Hepatocyte (in vitro differentiated cells): ENCODE results near the gene PHF1. TPM values are rescaled to one million over a fixed set of nuclear protein-coding genes. Genes with fewer than 3 reads are reported as not detected.

Experiments used
- DNase-seq: peaks from one replicate; pipeline ENCODE4 v3.0.0-alpha.2; 2016; ENCODE audit warnings: low spot score
- H2AFZ ChIP-seq: fragments of 200-600 bp; sonication (generic); 2 replicates; pipeline ENCODE4 v1.6.0; 2016; ENCODE audit warnings: antibody characterized with exemption, mild to moderate bottlenecking
- H3K27ac ChIP-seq: fragments of 200-600 bp; sonication (generic); 2 replicates; pipeline ENCODE4 v1.5.1; 2016; ENCODE audit warnings: mild to moderate bottlenecking
- H3K27me3 ChIP-seq: fragments of 200-600 bp; sonication (generic); 2 replicates; pipeline ENCODE4 v1.6.1; 2016
- H3K36me3 ChIP-seq: fragments of 200-600 bp; sonication (generic); replicated peaks from 2 replicates; pipeline ENCODE4 v1.5.1; 2016; ENCODE audit warnings: low read depth; ENCODE audit not compliant: insufficient read depth
- H3K4me1 ChIP-seq: fragments of 200-600 bp; sonication (generic); 2 replicates; pipeline ENCODE4 v1.5.1; 2016; ENCODE audit warnings: mild to moderate bottlenecking, moderate library complexity; ENCODE audit not compliant: insufficient read depth
- H3K4me2 ChIP-seq: fragments of 200-600 bp; sonication (generic); 2 replicates; pipeline ENCODE4 v1.6.0; 2016
- H3K4me3 ChIP-seq: fragments of 200-600 bp; sonication (generic); 2 replicates; pipeline ENCODE4 v1.5.1; 2016; ENCODE audit warnings: mild to moderate bottlenecking
- H3K79me2 ChIP-seq: fragments of 200-600 bp; sonication (generic); 2 replicates; pipeline ENCODE4 v1.6.0; 2017; ENCODE audit warnings: mild to moderate bottlenecking
- H3K9me2 ChIP-seq: fragments of 200-600 bp; sonication (generic); replicated peaks from 2 replicates; pipeline ENCODE4 v1.6.0; 2017; ENCODE audit warnings: mild to moderate bottlenecking; ENCODE audit not compliant: insufficient read depth
- H3K9me3 ChIP-seq: fragments of 200-600 bp; sonication (generic); 2 replicates; pipeline ENCODE4 v1.5.1; 2016; ENCODE audit warnings: low read depth, mild to moderate bottlenecking
- H4K20me1 ChIP-seq: fragments of 200-600 bp; sonication (generic); 2 replicates; pipeline ENCODE4 v1.6.0; 2016; ENCODE audit warnings: mild to moderate bottlenecking; ENCODE audit not compliant: insufficient read depth, poor library complexity, severe bottlenecking
- EZH2 ChIP-seq: fragments of 200-600 bp; sonication (generic); IDR thresholded peaks from 2 replicates; pipeline ENCODE4 v1.6.1; 2016; ENCODE audit warnings: antibody characterized with exemption, mild to moderate bottlenecking, borderline replicate concordance
- EZH2phosphoT487 ChIP-seq: fragments of 200-600 bp; sonication (generic); IDR thresholded peaks from one replicate; pipeline ENCODE4 v1.6.1; 2018; ENCODE audit warnings: antibody characterized with exemption, mild to moderate bottlenecking, low read depth, moderate library complexity; ENCODE audit not compliant: unreplicated experiment, severe bottlenecking
- WGBS: methylation state at CpG from one replicate; pipeline ENCODE4 v1.1.6; 2016; ENCODE audit warnings: low lambda C conversion rate; ENCODE audit errors: missing lambda C conversion rate; 5-methylcytosine and 5-hydroxymethylcytosine counted together
- polyA plus RNA-seq: library from polyadenylated mRNA; unstranded; fragments of >200 nt; fragmentation: Nextera tagmentation; extraction: Ambion mirVana; gene quantifications from 2 replicates; pipeline ENCODE4 v1.2.1, GENCODE V29; 2016
- total RNA-seq: library from RNA; depleted of rRNA; stranded (reverse); fragments of >200 nt; gene quantifications from 2 replicates; pipeline ENCODE4 v1.2.3, GENCODE V29; 2014
- TF ChIP-seq, protein P1 (sequence below): fragments of 200-600 bp; sonication (generic); IDR thresholded peaks from 2 replicates; pipeline ENCODE4 v1.5.1; 2016; ENCODE audit warnings: antibody characterized with exemption, mild to moderate bottlenecking; ENCODE audit not compliant: poor library complexity

The PHF1 gene
- total and polyA plus RNA-seq, 2 experiments from 2014 or later: 37.2 to 42.4 TPM

DNA sequence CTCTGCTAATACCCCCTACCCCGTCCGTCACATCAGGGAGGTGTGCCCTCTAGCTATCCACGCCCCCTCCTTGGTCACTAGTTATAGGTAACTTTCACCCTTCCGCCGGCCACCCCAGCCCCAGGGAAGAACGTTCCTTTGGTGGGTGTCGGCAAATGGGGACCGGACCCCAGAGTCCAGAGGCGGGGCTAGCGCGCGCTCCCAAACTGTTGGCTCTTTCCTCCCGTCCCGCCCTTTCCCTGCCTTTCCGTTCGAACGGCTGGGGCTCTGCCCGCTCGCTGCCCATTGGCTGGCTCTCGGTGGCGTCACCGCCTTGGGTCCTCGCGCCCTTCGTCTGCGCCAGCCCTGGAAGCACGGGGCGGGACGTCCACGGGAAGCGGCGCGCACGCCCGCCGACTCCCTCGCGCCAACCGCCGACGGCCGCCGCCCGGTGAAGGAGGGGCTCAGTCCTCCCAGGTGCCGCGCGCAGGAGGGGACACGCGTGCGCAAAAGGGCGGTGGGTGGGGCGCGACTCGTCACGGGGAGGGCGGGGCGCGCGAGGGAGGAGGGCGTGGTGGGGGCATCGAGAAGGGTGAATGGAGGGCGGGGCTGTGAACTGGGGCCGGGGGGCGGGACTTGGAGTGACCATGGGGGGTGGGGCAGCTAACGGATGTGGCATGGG lies 634 bp upstream of the PHF1 start:
- peaks cover 23% of the 10 kb centered on the region for H3K79me2 ChIP-seq
- H2AFZ ChIP-seq: peak overlapping the region; percentile 54
- TF ChIP-seq EZH2: no peak
- TF ChIP-seq, protein P1, sequence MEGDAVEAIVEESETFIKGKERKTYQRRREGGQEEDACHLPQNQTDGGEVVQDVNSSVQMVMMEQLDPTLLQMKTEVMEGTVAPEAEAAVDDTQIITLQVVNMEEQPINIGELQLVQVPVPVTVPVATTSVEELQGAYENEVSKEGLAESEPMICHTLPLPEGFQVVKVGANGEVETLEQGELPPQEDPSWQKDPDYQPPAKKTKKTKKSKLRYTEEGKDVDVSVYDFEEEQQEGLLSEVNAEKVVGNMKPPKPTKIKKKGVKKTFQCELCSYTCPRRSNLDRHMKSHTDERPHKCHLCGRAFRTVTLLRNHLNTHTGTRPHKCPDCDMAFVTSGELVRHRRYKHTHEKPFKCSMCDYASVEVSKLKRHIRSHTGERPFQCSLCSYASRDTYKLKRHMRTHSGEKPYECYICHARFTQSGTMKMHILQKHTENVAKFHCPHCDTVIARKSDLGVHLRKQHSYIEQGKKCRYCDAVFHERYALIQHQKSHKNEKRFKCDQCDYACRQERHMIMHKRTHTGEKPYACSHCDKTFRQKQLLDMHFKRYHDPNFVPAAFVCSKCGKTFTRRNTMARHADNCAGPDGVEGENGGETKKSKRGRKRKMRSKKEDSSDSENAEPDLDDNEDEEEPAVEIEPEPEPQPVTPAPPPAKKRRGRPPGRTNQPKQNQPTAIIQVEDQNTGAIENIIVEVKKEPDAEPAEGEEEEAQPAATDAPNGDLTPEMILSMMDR: no peak
- no peak for TF ChIP-seq EZH2phosphoT487
- H3K27ac ChIP-seq: peak overlapping the region; percentile 93
- H4K20me1 ChIP-seq: no peaks in the 10 kb centered on the region
- H3K4me3 ChIP-seq: peak overlapping the region; percentile 99
- peak; percentile 99 for DNase-seq
- H3K9me2 ChIP-seq: no peaks in the 10 kb centered on the region
- no peaks in the 10 kb centered on the region for H3K36me3 ChIP-seq
- WGBS: under 1% methylated on average over 22 of the region's 65 CpGs
- peaks cover 8% of the 10 kb centered on the region for H3K4me1 ChIP-seq
- no peaks in the 10 kb centered on the region for H3K27me3 ChIP-seq
- H3K9me3 ChIP-seq: no peaks in the 10 kb centered on the region
- peak overlapping the region; percentile 96 for H3K4me2 ChIP-seq

DNA sequence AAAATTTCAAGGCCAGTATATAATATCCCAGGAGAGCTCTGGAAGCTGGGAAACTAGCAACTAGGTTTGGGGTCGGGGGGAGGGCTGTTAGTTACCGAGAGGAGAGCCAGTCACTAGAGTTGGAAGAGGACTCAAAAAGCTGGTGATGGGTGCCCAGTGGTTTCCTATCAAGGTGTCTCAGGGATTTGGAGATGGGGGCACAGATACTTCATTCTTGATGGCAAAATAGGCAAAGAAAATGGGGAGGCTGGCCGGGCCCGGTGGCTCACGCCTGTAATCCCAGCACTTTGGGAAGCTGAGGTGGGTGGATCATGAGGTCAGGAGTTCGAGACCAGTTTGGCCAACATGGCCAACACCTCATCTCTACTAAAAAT lies 805 bp downstream of the PHF1 start:
- Histone ChIP-seq H4K20me1 (peaks cover under 1% of the 10 kb centered on the region), H3K27me3 (no peaks in the 10 kb centered on the region), H3K9me2 (no peaks in the 10 kb centered on the region), H3K79me2 (peaks cover 37% of the 10 kb centered on the region), H3K4me3 (peak overlapping the region; percentile 99), H3K4me1 (peaks cover 17% of the 10 kb centered on the region), H3K36me3 (no peaks in the 10 kb centered on the region), H3K4me2 (peak overlapping the region; percentile 96), H3K9me3 (no peaks in the 10 kb centered on the region), H2AFZ (peak overlapping the region; percentile 51), H3K27ac (peak overlapping the region; percentile 93)
- 68% methylated on average over 6 of the region's 6 CpGs for WGBS
- DNase-seq: no peak
- TF ChIP-seq EZH2 (no peak), EZH2phosphoT487 (no peak)
- TF ChIP-seq, protein P1: no peak

DNA sequence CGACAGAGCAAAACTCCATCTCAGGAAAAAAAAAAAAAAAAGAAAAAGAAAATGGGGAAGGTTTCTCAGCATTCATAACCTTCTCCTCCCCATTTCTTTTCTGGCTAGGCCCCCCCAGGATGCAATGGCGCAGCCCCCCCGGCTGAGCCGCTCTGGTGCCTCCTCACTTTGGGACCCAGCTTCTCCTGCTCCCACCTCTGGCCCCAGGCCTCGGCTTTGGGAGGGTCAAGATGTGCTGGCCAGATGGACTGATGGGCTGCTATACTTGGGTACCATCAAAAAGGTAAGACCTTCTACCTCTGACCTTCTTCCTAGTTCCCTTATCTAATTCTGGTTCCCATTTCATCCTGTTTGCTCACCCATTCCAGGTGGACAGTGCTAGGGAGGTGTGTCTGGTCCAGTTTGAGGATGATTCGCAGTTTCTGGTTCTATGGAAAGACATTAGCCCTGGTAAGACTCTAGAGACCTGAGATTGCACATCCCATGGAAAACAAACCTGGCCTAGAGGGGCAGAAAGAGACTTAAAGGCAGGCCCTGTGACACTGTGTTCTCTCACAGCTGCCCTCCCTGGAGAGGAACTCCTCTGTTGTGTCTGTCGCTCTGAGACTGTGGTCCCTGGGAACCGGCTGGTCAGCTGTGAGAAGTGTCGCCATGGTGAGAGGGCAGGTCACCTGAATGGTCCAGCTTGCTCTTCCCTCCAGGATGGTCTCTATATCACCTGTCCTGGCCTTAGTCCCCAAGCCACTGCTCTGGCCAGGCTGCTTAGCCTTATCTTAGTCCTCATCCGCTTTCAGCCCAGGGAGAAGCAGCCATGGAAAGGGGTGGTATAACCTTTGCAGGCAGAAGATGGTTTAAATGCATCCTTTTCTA lies 1.6 kb downstream of the PHF1 start:
- no peak overlapping the region for H3K27ac ChIP-seq
- no peak overlapping the region for H2AFZ ChIP-seq
- H4K20me1 ChIP-seq: peaks cover 3% of the 10 kb centered on the region
- no peak overlapping the region for H3K4me3 ChIP-seq
- H3K27me3 ChIP-seq: no peaks in the 10 kb centered on the region
- DNase-seq: no peak
- 92% methylated on average over 10 of the region's 10 CpGs for WGBS
- peaks cover 21% of the 10 kb centered on the region for H3K4me1 ChIP-seq
- peak overlapping the region; percentile 96 for H3K4me2 ChIP-seq
- peaks cover 45% of the 10 kb centered on the region for H3K79me2 ChIP-seq
- H3K9me2 ChIP-seq: no peaks in the 10 kb centered on the region
- no peaks in the 10 kb centered on the region for H3K9me3 ChIP-seq
- H3K36me3 ChIP-seq: no peaks in the 10 kb centered on the region
- TF ChIP-seq, protein P1: no peak
- no peak for TF ChIP-seq EZH2
- TF ChIP-seq EZH2phosphoT487: no peak
